ENCODE results near the gene NFX1.

DNA sequence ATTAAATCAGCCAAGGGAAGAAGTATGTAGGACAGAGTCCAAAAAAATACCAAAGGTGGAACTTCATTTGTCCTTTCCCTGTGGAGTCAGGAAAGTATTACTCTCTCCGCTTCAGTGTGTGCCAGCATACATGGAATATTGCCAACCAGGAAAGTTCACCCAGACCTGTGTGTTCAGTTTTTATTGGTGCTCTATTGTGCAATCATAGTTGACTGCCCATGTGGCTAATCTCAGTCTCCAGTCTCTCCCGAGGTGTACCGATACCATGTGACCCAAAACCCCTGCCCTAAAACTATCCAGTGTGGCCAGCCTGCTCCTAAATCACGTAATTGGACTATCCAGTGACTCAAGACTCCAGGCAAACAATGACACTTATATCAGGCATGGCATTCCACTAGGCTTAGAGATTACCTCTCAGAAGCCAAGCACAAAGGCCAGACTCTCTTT is 38.8 kb downstream of the NFX1 start:
- TF ChIP-seq EZH2 (IDR thresholded peaks at IDR 0.05; ENCODE audit: borderline replicate concordance) (no peak), CTCF (IDR thresholded peaks at IDR 0.05; ENCODE audit: poor library complexity) (no peak)

Data from hepatocyte (in vitro differentiated cells).